Tibial nerve (tissue), 4 donors: ENCODE data around the gene ITGA11. TPM values are rescaled to one million over a fixed set of nuclear protein-coding genes. Genes with fewer than 3 reads are reported as not detected.

Source experiments
- DNase-seq, 2 donors: peaks; one replicate each; pipeline ENCODE4 v3.0.0-alpha.2; 2019; ENCODE audit warnings: low spot score in 2 of 2
- H3K27ac ChIP-seq, 4 donors: fragments of 200-600 bp; sonication (generic) in 3 of 4; one replicate each; pipeline ENCODE4 v1.5.1; 2017 to 2019; ENCODE audit warnings: mild to moderate bottlenecking in 1 of 4
- H3K27me3 ChIP-seq, 2 donors: fragments of 200-600 bp; sonication (generic) in 1 of 2; one replicate each; pipeline versions ENCODE4 v1.5.1 to v1.6.0; 2017 to 2019
- H3K36me3 ChIP-seq, 3 donors: fragments of 200-600 bp; sonication (generic); one replicate each; pipeline ENCODE4 v1.5.1; 2018 to 2019
- H3K4me1 ChIP-seq, 4 donors: fragments of 200-600 bp; sonication (generic) in 3 of 4; one replicate each; pipeline ENCODE4 v1.5.1; 2017 to 2019
- H3K4me3 ChIP-seq, 4 donors: fragments of 200-600 bp; sonication (generic) in 3 of 4; one replicate each; pipeline ENCODE4 v1.5.1; 2017 to 2019; ENCODE audit warnings: mild to moderate bottlenecking in 1 of 4, moderate library complexity in 1 of 4
- H3K9me3 ChIP-seq, 4 donors: fragments of 200-600 bp; sonication (generic) in 3 of 4; one replicate each; pipeline ENCODE4 v1.5.1; 2017 to 2019
- CTCF ChIP-seq, 5 experiments: fragments of 200-600 bp in 3 of 5; fragments of 450-650 bp in 2 of 5; sonication (generic) in 3 of 5; IDR thresholded peaks; one replicate each; pipeline ENCODE4 v1.5.1; 2016 to 2019; ENCODE audit warnings: antibody characterized with exemption in 5 of 5, mild to moderate bottlenecking in 3 of 5, moderate library complexity in 2 of 5
- EP300 ChIP-seq, 2 donors: sonication (generic); formaldehyde crosslinking; IDR thresholded peaks; one replicate each; pipeline ENCODE4 v1.6.1; 2017; ENCODE audit warnings: antibody characterized with exemption in 2 of 2, mild to moderate bottlenecking in 1 of 2
- POLR2A ChIP-seq, 2 donors: fragments of 450-650 bp; IDR thresholded peaks; one replicate each; pipeline ENCODE4 v1.6.1; 2017; ENCODE audit warnings: antibody characterized with exemption in 2 of 2, mild to moderate bottlenecking in 2 of 2, moderate library complexity in 2 of 2
- WGBS, 2 donors: methylation state at CpG; one replicate each; pipeline ENCODE4 v1.1.5; 2018; 5-methylcytosine and 5-hydroxymethylcytosine counted together
- total RNA-seq, 4 donors: library from RNA; depleted of rRNA; stranded (reverse); fragments of >200 nt; gene quantifications; one replicate each; pipeline ENCODE4 v1.1.0, GENCODE V29; 2016

Gene ITGA11
- total RNA-seq, 4 donors from 2014 or later: 2.7 to 12.1 (median 6.9) TPM

GRCh38 chr15:68304589-68305337 lies 127.2 kb downstream of the ITGA11 start:
- no peak for DNase-seq
- WGBS, 2 donors: 78 to 79% methylated on average over 15 of the region's 15 CpGs
- no peak overlapping the region for H3K27ac ChIP-seq
- no peak overlapping the region for H3K4me3 ChIP-seq
- no peaks in the 10 kb centered on the region for H3K27me3 ChIP-seq
- peaks cover 0 to 26% (median 10%) of the 10 kb centered on the region in 4 donors for H3K4me1 ChIP-seq
- no peak for TF ChIP-seq EP300 (IDR thresholded peaks at IDR 0.05)
- TF ChIP-seq CTCF (IDR thresholded peaks at IDR 0.05): no peak
- TF ChIP-seq POLR2A (IDR thresholded peaks at IDR 0.05): no peak
- H3K36me3 ChIP-seq: no peaks in the 10 kb centered on the region
- H3K9me3 ChIP-seq: no peaks in the 10 kb centered on the region

- H3K27ac ChIP-seq: no peak overlapping the region
These were observed 128.2 kb downstream of the ITGA11 start for GRCh38 chr15:68303560-68304436.

GRCh38 chr15:68303134-68303533 lies 128.8 kb downstream of the ITGA11 start:
- H3K4me1 ChIP-seq: peaks cover 0 to 38% (median 16%) of the 10 kb centered on the region in 4 donors
- no peaks in the 10 kb centered on the region for H3K9me3 ChIP-seq
- DNase-seq: no peak
- TF ChIP-seq CTCF (IDR thresholded peaks at IDR 0.05) (no peak), POLR2A (IDR thresholded peaks at IDR 0.05) (no peak), EP300 (IDR thresholded peaks at IDR 0.05) (no peak)
- WGBS, 2 donors: 85 to 86% methylated on average over 2 of the region's 2 CpGs
- H3K27me3 ChIP-seq: no peaks in the 10 kb centered on the region
- no peaks in the 10 kb centered on the region for H3K36me3 ChIP-seq
- H3K27ac ChIP-seq: no peak overlapping the region
- H3K4me3 ChIP-seq: no peak overlapping the region

More at GRCh38 chr15:68303560-68304436, 128.2 kb downstream of the ITGA11 start:
- no peak for DNase-seq
- no peaks in the 10 kb centered on the region for H3K9me3 ChIP-seq
- no peaks in the 10 kb centered on the region for H3K27me3 ChIP-seq
- TF ChIP-seq EP300 (IDR thresholded peaks at IDR 0.05) (no peak), POLR2A (IDR thresholded peaks at IDR 0.05) (no peak), CTCF (IDR thresholded peaks at IDR 0.05) (no peak)
- H3K4me1 ChIP-seq: peaks cover 0 to 32% (median 16%) of the 10 kb centered on the region in 4 donors
- no peaks in the 10 kb centered on the region for H3K36me3 ChIP-seq
- H3K4me3 ChIP-seq: no peak overlapping the region
- 75% methylated on average over 14 to 15 of the region's 15 CpGs for WGBS, 2 donors

GRCh38 chr15:68302729-68303128 lies 129.2 kb downstream of the ITGA11 start:
- no peak overlapping the region for H3K27ac ChIP-seq
- H3K36me3 ChIP-seq: no peaks in the 10 kb centered on the region

More at GRCh38 chr15:68302729-68303128, 129.2 kb downstream of the ITGA11 start:
- TF ChIP-seq POLR2A (IDR thresholded peaks at IDR 0.05) (no peak), CTCF (IDR thresholded peaks at IDR 0.05) (no peak), EP300 (IDR thresholded peaks at IDR 0.05) (no peak)
- Histone ChIP-seq H3K4me1 (peaks cover 0 to 38% (median 16%) of the 10 kb centered on the region in 4 donors), H3K4me3 (no peak overlapping the region), H3K27me3 (no peaks in the 10 kb centered on the region), H3K9me3 (no peaks in the 10 kb centered on the region)
- WGBS, 2 donors: 90 to 95% methylated on average over 4 to 6 of the region's 6 CpGs
- no peak for DNase-seq
